Colonic mucosa (tissue), 4 donors: ENCODE data around the gene KRT33B. TPM values are rescaled to one million over a fixed set of nuclear protein-coding genes. Genes with fewer than 3 reads are reported as not detected.

Source experiments
- DNase-seq: peaks from one replicate; pipeline ENCODE4 v3.0.0-alpha.2; 2020
- H3K27ac ChIP-seq: fragments of 200-600 bp; one replicate; pipeline ENCODE4 v1.8.0; 2021
- H3K27me3 ChIP-seq: fragments of 200-600 bp; one replicate; pipeline ENCODE4 v1.8.0; 2021
- H3K36me3 ChIP-seq: fragments of 200-600 bp; one replicate; pipeline ENCODE4 v1.8.0; 2021
- H3K4me1 ChIP-seq: fragments of 200-600 bp; one replicate; pipeline ENCODE4 v1.8.0; 2021; ENCODE audit warnings: mild to moderate bottlenecking
- H3K4me3 ChIP-seq: fragments of 200-600 bp; one replicate; pipeline ENCODE4 v1.8.0; 2021
- H3K9ac ChIP-seq, 2 donors: one replicate each; pipeline ENCODE4 v1.7.0; 2013; ENCODE audit warnings: control low read depth in 2 of 2, low read depth in 2 of 2, low read length in 2 of 2
- H3K9me3 ChIP-seq: fragments of 200-600 bp; one replicate; pipeline ENCODE4 v1.8.0; 2021
- intact Hi-C: fragments of 100-400 bp; cut with DNase I; formaldehyde crosslinking; loops from one replicate; pipeline ENCODE4 v1.14.1; 2022
- total RNA-seq, 2 donors: library from RNA; stranded (reverse); fragmentation: NEBNext Ultra II Directional in 1 of 2; extraction: Animal tissue kit (Norgen Biotek cat#: 25700) in 1 of 2; gene quantifications; one replicate each; pipeline ENCODE4 v1.2.1, GENCODE V29; 2021
- TF ChIP-seq, protein P1 (sequence below): fragments of 200-600 bp; IDR thresholded peaks from one replicate; pipeline ENCODE4 v1.8.0; 2022; ENCODE audit warnings: antibody characterized with exemption, mild to moderate bottlenecking
- donor health status: healthy.
- donor health status: DM: no; HTN: no; CAD: no.
- donor health status: DM: no; HTN: no; CAD: no.

The KRT33B gene
- total RNA-seq, 2 donors from 2014 or later = not detected

DNA sequence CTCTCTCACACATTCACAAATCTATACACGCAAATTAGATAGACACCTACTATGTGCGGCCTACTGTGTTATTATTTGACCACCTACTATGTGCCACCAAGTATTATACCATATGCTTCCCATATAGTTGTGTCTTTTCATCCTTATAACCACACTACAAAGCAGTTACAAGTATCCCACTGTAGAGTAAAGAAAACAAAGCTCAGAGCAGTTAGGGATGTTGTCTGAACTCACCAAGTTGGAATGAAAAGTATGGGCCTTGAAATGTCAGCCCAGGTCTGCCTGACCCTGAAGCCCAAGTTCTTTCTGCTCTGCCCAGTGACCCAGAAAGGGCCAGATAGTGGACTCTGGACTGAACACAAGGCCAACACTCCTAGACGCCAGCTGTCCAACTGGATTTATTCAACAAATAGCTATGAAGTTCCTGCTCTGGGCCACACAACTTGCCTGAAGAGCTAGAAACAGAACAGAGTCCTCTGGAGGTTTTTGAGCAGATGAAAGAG lies 46.3 kb upstream of the KRT33B start:
- intact Hi-C loops = no loop called here
- H3K9ac ChIP-seq = no peak overlapping the region
- TF ChIP-seq, protein P1, sequence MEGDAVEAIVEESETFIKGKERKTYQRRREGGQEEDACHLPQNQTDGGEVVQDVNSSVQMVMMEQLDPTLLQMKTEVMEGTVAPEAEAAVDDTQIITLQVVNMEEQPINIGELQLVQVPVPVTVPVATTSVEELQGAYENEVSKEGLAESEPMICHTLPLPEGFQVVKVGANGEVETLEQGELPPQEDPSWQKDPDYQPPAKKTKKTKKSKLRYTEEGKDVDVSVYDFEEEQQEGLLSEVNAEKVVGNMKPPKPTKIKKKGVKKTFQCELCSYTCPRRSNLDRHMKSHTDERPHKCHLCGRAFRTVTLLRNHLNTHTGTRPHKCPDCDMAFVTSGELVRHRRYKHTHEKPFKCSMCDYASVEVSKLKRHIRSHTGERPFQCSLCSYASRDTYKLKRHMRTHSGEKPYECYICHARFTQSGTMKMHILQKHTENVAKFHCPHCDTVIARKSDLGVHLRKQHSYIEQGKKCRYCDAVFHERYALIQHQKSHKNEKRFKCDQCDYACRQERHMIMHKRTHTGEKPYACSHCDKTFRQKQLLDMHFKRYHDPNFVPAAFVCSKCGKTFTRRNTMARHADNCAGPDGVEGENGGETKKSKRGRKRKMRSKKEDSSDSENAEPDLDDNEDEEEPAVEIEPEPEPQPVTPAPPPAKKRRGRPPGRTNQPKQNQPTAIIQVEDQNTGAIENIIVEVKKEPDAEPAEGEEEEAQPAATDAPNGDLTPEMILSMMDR = no peak
- DNase-seq = no peak
- H3K36me3 ChIP-seq = no peaks in the 10 kb centered on the region
- no peaks in the 10 kb centered on the region for H3K4me1 ChIP-seq
- no peak overlapping the region for H3K4me3 ChIP-seq
- H3K27me3 ChIP-seq = no peaks in the 10 kb centered on the region
- no peaks in the 10 kb centered on the region for H3K9me3 ChIP-seq
- no peak overlapping the region for H3K27ac ChIP-seq

DNA sequence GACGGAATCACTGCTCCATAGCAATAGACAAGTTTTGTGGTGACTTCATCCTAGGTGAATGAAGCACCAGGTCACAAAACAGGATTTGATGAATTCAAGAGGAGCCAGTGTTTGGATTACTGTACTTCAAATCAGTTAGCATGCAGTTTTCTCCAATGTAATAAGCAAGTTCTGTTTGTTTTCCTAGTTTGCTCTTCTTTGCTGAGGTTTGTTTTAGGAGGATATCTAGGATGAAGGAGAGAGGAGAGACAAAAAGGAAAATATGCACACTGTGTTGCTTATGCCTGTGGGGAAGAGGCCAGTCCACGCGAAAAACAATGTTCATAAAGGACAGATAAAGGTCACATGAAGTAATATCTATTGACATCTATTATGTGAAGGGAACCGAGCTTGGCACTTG lies 45.8 kb upstream of the KRT33B start:
- no peaks in the 10 kb centered on the region for H3K27me3 ChIP-seq
- H3K9ac ChIP-seq = no peak overlapping the region
- intact Hi-C loops = no loop called here
- no peak overlapping the region for H3K27ac ChIP-seq
- H3K36me3 ChIP-seq = no peaks in the 10 kb centered on the region
- no peaks in the 10 kb centered on the region for H3K4me1 ChIP-seq
- no peak overlapping the region for H3K4me3 ChIP-seq
- TF ChIP-seq, protein P1 = no peak
- no peak for DNase-seq
- no peaks in the 10 kb centered on the region for H3K9me3 ChIP-seq

DNA sequence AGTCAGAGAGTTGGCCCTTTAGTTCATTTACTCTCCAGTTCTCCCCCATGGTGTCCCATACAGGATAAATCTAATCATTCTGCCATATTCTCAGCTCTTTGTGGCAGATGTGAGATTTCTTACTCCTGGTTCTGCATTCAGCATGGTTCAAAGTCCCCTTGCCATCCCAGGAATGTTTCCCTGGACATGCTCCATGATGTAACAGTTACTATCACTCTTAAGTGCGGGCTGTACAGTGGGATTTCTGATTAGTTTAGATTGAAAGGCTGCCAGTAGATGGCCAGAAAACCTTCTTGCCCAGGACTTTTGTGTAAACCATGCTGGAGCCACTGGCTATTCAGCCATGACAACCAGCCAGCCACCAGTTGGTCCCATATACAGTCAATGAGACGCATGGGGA lies 44.4 kb upstream of the KRT33B start:
- Histone ChIP-seq H3K4me3 (no peak overlapping the region), H3K36me3 (no peaks in the 10 kb centered on the region), H3K27ac (no peak overlapping the region), H3K4me1 (no peaks in the 10 kb centered on the region), H3K9me3 (no peaks in the 10 kb centered on the region), H3K27me3 (no peaks in the 10 kb centered on the region), H3K9ac (no peak overlapping the region)
- intact Hi-C loops = no loop called here
- TF ChIP-seq, protein P1 = no peak
- DNase-seq = no peak

DNA sequence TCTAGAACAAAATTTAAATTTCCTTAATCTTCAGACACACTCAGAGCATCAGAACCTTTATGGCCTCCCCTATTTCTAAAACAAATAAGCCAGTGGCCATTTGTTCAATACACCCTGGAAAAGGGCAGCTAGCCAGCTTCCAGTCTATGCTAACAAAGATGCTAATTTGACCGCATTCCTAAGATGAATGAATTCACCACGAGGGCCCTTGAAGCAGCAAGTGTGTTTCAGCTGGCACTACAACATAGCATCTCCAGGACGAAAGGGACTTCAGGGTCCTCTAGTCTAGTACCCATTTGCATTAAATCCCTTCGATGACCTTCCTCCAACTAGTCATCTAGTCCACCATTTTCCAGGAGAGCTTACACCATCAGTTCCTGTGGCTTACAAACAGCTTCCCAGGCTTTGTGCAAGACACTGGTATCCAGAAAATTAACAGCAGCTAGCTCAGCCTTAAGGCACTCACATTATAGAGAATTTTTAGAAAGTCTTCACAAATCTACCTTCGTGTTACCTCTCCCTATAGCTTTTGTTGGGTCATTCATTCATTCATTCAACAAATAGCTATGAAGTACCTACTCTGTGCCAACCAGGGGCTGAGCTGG lies 43.8 kb upstream of the KRT33B start:
- Histone ChIP-seq H3K9ac (no peak overlapping the region), H3K27ac (no peak overlapping the region), H3K27me3 (no peaks in the 10 kb centered on the region), H3K36me3 (no peaks in the 10 kb centered on the region), H3K4me3 (no peak overlapping the region), H3K4me1 (no peaks in the 10 kb centered on the region), H3K9me3 (no peaks in the 10 kb centered on the region)
- no peak for DNase-seq
- intact Hi-C loops = no loop called here
- TF ChIP-seq, protein P1 = no peak

DNA sequence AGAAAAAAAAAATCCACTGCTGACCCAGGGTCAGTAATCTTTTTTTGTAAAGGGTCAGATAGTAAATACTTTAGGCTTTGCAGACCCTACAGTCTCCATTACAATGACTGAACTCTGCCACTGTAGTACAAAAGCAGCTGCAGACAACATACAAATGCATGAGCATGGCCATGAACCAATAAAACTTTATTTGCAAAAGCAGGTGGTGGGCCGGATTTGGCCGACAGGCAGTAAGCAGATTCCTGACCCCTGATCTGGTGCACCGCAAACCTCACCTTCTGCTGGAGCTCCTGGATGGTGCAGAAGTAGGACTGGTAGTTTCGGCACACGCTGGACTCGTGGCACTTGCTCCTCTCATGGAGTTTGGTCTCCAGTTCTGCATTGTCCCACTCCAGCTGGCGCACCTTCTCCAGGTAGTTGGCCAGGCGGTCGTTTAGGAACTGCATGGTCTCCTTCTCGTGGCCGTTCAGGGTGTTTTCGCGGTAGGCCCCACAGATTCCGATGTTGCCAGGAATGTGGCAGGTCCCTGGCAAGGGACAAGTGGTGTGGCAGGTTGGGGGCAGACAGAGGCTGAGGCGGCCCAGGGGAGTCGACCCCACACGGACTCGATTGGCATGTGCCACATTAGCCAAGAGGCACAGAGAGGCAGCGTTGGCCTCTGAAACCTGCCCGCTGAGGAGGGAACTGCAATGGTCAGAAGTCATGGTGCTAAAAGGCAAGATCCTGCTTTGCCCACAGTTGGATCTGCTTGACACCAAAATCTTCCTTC lies 41.6 kb upstream of the KRT33B start:
- no peak for DNase-seq
- Histone ChIP-seq H3K36me3 (no peaks in the 10 kb centered on the region), H3K9ac (no peak overlapping the region), H3K27me3 (no peaks in the 10 kb centered on the region), H3K4me1 (no peaks in the 10 kb centered on the region), H3K9me3 (no peaks in the 10 kb centered on the region), H3K4me3 (no peak overlapping the region), H3K27ac (no peak overlapping the region)
- TF ChIP-seq, protein P1 = no peak
- intact Hi-C loops = no loop called here
